Kidney epithelial cell (primary cell): ENCODE measurements around the gene CACNB2. TPM values are rescaled to one million over a fixed set of nuclear protein-coding genes. Genes with fewer than 3 reads are reported as not detected.

Source experiments
- DNase-seq: peaks from one replicate; pipeline ENCODE4 v3.0.0-alpha.2; 2010; ENCODE audit warnings: low read depth
- H3K27me3 ChIP-seq: 2 replicates; pipeline ENCODE4 v1.6.0; 2011; ENCODE audit warnings: low read length; ENCODE audit not compliant: control insufficient read depth, insufficient read depth
- H3K36me3 ChIP-seq: 2 replicates; pipeline ENCODE4 v1.5.1; 2011; ENCODE audit warnings: low read length; ENCODE audit not compliant: control insufficient read depth, insufficient read depth
- H3K4me3 ChIP-seq: 2 replicates; pipeline ENCODE4 v1.5.1; 2011; ENCODE audit warnings: low read depth, mild to moderate bottlenecking, control low read depth, low read length
- total RNA-seq: library from RNA; depleted of rRNA; stranded (reverse); fragments of >200 nt; gene quantifications from 2 replicates; pipeline ENCODE4 v1.2.3, GENCODE V29; 2015
- TF ChIP-seq, protein P1 (sequence below): IDR thresholded peaks from 2 replicates; pipeline ENCODE4 v1.5.1; 2011; ENCODE audit warnings: mild to moderate bottlenecking, moderate library complexity, low read length, control low read depth, inconsistent platforms; ENCODE audit not compliant: insufficient read depth, poor library complexity, severe bottlenecking

CACNB2 gene
- total RNA-seq, 1 donor from 2014 or later = 0.04 TPM

DNA sequence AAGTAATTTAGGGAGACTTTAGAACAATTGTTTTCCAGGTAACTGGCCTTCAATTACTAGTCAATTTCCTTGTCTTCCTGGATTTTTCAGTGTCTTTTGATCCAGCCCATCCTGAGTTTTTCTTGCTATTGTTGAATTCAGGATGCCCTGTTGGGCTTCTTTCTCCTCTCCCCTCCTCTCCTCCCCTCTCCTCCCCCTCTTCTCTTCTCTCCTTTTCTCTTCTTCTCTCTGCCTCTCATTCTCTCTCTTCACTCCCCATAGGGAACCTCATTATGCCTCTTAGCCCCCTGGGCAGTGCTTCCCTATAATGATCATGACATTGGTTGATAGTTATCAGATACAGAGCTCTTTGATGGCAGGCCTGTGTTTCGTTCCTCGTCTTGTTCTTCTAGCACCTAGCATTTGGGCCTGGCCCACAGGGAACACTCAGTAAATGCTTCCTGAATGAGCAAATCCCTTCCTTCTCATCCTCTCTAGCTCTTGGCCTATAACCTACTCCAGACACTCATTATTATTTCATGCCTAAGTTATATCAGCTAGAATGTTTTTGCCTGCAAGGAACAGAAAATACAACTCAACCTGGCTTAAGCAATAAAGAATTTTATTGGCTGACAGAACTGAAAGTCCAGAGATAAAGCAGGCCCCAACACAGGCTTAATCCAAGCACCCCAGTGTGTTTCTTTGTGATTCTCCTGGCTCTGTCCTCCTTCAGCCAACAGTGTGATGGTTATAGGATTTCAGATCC lies 56.8 kb downstream of the CACNB2 start:
- TF ChIP-seq, protein P1, sequence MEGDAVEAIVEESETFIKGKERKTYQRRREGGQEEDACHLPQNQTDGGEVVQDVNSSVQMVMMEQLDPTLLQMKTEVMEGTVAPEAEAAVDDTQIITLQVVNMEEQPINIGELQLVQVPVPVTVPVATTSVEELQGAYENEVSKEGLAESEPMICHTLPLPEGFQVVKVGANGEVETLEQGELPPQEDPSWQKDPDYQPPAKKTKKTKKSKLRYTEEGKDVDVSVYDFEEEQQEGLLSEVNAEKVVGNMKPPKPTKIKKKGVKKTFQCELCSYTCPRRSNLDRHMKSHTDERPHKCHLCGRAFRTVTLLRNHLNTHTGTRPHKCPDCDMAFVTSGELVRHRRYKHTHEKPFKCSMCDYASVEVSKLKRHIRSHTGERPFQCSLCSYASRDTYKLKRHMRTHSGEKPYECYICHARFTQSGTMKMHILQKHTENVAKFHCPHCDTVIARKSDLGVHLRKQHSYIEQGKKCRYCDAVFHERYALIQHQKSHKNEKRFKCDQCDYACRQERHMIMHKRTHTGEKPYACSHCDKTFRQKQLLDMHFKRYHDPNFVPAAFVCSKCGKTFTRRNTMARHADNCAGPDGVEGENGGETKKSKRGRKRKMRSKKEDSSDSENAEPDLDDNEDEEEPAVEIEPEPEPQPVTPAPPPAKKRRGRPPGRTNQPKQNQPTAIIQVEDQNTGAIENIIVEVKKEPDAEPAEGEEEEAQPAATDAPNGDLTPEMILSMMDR = no peak
- Histone ChIP-seq H3K27me3 (no peaks in the 10 kb centered on the region), H3K36me3 (no peaks in the 10 kb centered on the region), H3K4me3 (no peak overlapping the region)
- DNase-seq = no peak

DNA sequence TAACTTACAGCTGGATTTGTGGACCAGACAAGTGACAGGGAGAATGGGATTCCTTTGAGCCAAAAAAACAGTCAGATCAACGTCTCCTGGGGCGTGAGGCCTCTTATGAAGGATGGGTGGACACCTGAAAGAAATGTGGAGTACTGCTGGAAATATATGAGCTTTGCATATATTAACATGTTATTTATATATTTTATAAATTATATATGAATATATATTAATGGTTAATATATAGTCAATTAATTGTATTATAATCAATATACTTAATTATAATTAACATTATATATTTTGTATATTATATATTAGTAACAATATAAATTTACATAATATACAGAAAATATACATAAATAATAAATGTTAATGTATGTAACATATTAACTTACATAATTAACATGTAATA lies 57.5 kb downstream of the CACNB2 start:
- TF ChIP-seq, protein P1 = no peak
- DNase-seq = no peak
- no peaks in the 10 kb centered on the region for H3K27me3 ChIP-seq
- H3K4me3 ChIP-seq = no peak overlapping the region
- H3K36me3 ChIP-seq = no peaks in the 10 kb centered on the region

DNA sequence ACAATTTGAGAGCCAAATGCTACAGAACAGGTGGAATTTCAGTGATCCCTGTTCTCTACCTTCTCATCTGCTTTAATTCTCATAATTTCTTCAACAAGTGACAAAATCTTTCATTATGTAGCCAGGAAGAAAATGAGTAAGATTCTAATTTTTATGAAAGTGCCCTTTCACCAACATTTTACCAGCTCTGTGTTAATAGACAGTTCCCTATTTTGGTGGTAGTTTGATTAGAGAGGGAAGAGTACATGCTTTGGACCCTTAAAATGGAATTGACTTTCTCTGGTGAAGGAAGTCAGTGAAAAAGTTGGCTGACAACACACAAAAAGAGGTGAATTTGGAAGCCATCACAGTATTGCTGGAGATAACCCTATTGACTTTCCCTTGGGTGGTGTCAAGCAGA lies 61.7 kb downstream of the CACNB2 start:
- H3K27me3 ChIP-seq = no peaks in the 10 kb centered on the region
- no peak overlapping the region for H3K4me3 ChIP-seq
- no peak for DNase-seq
- TF ChIP-seq, protein P1 = no peak
- no peaks in the 10 kb centered on the region for H3K36me3 ChIP-seq

DNA sequence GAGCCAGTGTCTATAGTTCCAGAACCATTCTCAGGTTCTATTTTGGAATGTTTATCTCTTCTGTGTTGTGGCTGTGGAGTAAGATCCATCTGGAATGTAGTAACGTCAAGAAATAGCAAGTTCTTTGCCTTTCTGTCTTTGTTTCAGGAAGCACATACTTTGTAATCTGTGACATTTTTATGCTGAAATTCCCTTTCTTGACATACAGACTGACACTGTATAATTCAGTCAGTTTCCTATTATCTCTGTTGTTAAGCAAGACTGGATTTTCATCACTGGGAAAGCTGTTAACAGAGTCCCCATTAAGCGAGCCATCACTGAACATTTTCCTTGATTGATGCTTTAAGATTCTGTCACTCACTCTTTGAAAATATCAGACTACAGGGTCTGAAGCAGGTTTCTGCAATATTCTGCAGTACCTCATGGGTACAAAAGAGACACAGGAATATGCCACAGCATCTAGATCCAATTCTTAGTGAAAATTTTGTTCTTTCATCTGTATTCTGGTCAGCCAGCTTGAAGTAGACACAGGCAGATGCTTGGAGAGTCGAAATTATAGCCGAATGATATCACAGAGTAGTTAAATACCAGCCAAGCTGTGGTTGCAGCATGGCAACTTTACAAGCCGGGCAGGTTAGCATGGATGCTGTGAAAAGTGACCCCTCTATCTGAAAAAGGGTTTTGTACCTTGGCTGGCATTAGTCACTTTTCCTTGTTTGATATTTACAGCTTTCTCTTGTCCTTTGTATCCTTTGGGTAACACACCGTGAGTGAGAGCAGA lies 62.6 kb downstream of the CACNB2 start:
- Histone ChIP-seq H3K4me3 (no peak overlapping the region), H3K27me3 (no peaks in the 10 kb centered on the region), H3K36me3 (no peaks in the 10 kb centered on the region)
- DNase-seq = no peak
- TF ChIP-seq, protein P1 = no peak

DNA sequence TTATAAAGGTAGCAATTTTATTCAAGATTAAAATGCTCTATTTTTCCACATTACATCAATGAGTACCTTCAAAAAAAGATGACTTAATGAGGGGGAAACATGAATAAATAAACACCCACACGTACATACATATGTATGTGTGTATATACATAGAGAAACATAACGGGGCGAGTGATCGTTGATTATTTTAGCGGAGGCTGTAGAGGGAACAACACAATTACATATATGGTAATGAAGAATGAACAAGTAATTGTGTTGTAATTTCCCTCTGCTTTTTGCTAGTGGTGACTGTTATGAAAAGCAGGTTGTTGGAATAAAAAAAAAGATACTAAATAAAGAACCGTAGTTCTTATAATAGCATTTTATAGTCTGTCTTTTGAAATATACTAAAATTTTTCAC lies 63.2 kb downstream of the CACNB2 start:
- TF ChIP-seq, protein P1 = no peak
- Histone ChIP-seq H3K4me3 (no peak overlapping the region), H3K36me3 (no peaks in the 10 kb centered on the region), H3K27me3 (no peaks in the 10 kb centered on the region)
- DNase-seq = no peak
